ENCODE results near the gene PGGHG. TPM values are rescaled to one million over a fixed set of nuclear protein-coding genes. Genes with fewer than 3 reads are reported as not detected.
A peak's percentile ranks its signal among the peaks of the same experiment; 100 is the strongest.
"Not testable (repeated sequence)": the region's sequence is repeated elsewhere in the genome, so short reads cannot be mapped to it uniquely, and the experiment has no call there.

PGGHG gene
- total RNA-seq, 2 donors from 2014 or later = 17.0 to 24.9 TPM

GRCh38 chr11:256952-257737 lies 31.8 kb upstream of the PGGHG start:
- H3K4me3 Mint-ChIP-seq = no peak overlapping the region
- H3K4me1 Mint-ChIP-seq (ENCODE audit: low read depth in 2 of 2) = no peaks in the 10 kb centered on the region
- H3K27me3 Mint-ChIP-seq = no peaks in the 10 kb centered on the region
- H3K9me3 Mint-ChIP-seq = no peaks in the 10 kb centered on the region
- ATAC-seq (no peak), DNase-seq (ENCODE audit: low spot score) (no peak)
- no peak overlapping the region for H3K27ac Mint-ChIP-seq
- H3K36me3 Mint-ChIP-seq = no peaks in the 10 kb centered on the region

GRCh38 chr11:257766-258493 lies 31.0 kb upstream of the PGGHG start:
- ATAC-seq = no peak
- Mint-ChIP-seq H3K27me3 (no peaks in the 10 kb centered on the region), H3K9me3 (no peaks in the 10 kb centered on the region), H3K27ac (no peak overlapping the region), H3K4me3 (no peak overlapping the region), H3K36me3 (no peaks in the 10 kb centered on the region), H3K4me1 (ENCODE audit: low read depth in 2 of 2) (no peaks in the 10 kb centered on the region)
- no peak for DNase-seq (ENCODE audit: low spot score)

GRCh38 chr11:259413-259812 lies 29.5 kb upstream of the PGGHG start:
- Mint-ChIP-seq H3K4me3 (no peak overlapping the region), H3K27me3 (no peaks in the 10 kb centered on the region), H3K27ac (no peak overlapping the region), H3K4me1 (ENCODE audit: low read depth in 2 of 2) (no peaks in the 10 kb centered on the region), H3K9me3 (no peaks in the 10 kb centered on the region), H3K36me3 (no peaks in the 10 kb centered on the region)
- ATAC-seq (no peak), DNase-seq (ENCODE audit: low spot score) (no peak)

- no peak for ATAC-seq
- Mint-ChIP-seq H3K27ac (no peak overlapping the region), H3K9me3 (no peaks in the 10 kb centered on the region), H3K4me1 (ENCODE audit: low read depth in 2 of 2) (peaks cover 0 to under 1% of the 10 kb centered on the region in 2 donors), H3K36me3 (no peaks in the 10 kb centered on the region), H3K4me3 (no peak overlapping the region), H3K27me3 (no peaks in the 10 kb centered on the region)
- no peak for DNase-seq (ENCODE audit: low spot score)
These were observed 27.3 kb upstream of the PGGHG start for GRCh38 chr11:261624-262023.

- DNase-seq (ENCODE audit: low spot score) (no peak), ATAC-seq (no peak)
- no peaks in the 10 kb centered on the region for H3K9me3 Mint-ChIP-seq
- H3K27me3 Mint-ChIP-seq = no peaks in the 10 kb centered on the region
- H3K27ac Mint-ChIP-seq = peak overlapping the region; percentile 82 to 95
- peaks cover 26 to 32% of the 10 kb centered on the region in 2 donors for H3K4me1 Mint-ChIP-seq (ENCODE audit: low read depth in 2 of 2)
- no peaks in the 10 kb centered on the region for H3K36me3 Mint-ChIP-seq
- peak overlapping the region; percentile 49 for H3K4me3 Mint-ChIP-seq
These were observed 22.1 kb upstream of the PGGHG start for GRCh38 chr11:266676-267439.

GRCh38 chr11:267491-267994 lies 21.4 kb upstream of the PGGHG start:
- Mint-ChIP-seq H3K27me3 (no peaks in the 10 kb centered on the region), H3K36me3 (no peaks in the 10 kb centered on the region), H3K27ac (peak overlapping the region; percentile 82 to 95), H3K4me3 (peak overlapping the region; percentile 94), H3K4me1 (ENCODE audit: low read depth in 2 of 2) (peaks cover 26 to 33% of the 10 kb centered on the region in 2 donors), H3K9me3 (no peaks in the 10 kb centered on the region)
- DNase-seq (ENCODE audit: low spot score) (peak; percentile 73), ATAC-seq (peak; percentile 42 to 65)

- DNase-seq (ENCODE audit: low spot score) (peak; percentile 82), ATAC-seq (peak; percentile 72 to 77)
- H3K36me3 Mint-ChIP-seq, H3K27me3 Mint-ChIP-seq, H3K9me3 Mint-ChIP-seq: not testable (repeated sequence)
- peaks cover 26 to 33% of the 10 kb centered on the region in 2 donors for H3K4me1 Mint-ChIP-seq (ENCODE audit: low read depth in 2 of 2)
- peak overlapping the region; percentile 94 for H3K4me3 Mint-ChIP-seq
- H3K27ac Mint-ChIP-seq = peak overlapping the region; percentile 82 to 95
These were observed 20.2 kb upstream of the PGGHG start for GRCh38 chr11:268716-269145.

GRCh38 chr11:269146-269890 lies 19.6 kb upstream of the PGGHG start:
- Mint-ChIP-seq H3K9me3 (no peaks in the 10 kb centered on the region), H3K27ac (peak overlapping the region; percentile 82 to 95), H3K4me3 (peak overlapping the region; percentile 94), H3K27me3 (no peaks in the 10 kb centered on the region), H3K4me1 (ENCODE audit: low read depth in 2 of 2) (peaks cover 26 to 33% of the 10 kb centered on the region in 2 donors), H3K36me3 (no peaks in the 10 kb centered on the region)
- peak; percentile 70 to 85 for ATAC-seq
- peak; percentile 69 for DNase-seq (ENCODE audit: low spot score)

GRCh38 chr11:270451-271318 lies 18.2 kb upstream of the PGGHG start:
- Mint-ChIP-seq H3K9me3 (no peaks in the 10 kb centered on the region), H3K36me3 (no peaks in the 10 kb centered on the region), H3K4me3 (no peak overlapping the region), H3K4me1 (ENCODE audit: low read depth in 2 of 2) (peaks cover 26 to 33% of the 10 kb centered on the region in 2 donors), H3K27ac (peak overlapping the region; percentile 82 to 95), H3K27me3 (no peaks in the 10 kb centered on the region)
- ATAC-seq = no peak
- peak; percentile 56 for DNase-seq (ENCODE audit: low spot score)

- no peaks in the 10 kb centered on the region for H3K27me3 Mint-ChIP-seq
- no peaks in the 10 kb centered on the region for H3K36me3 Mint-ChIP-seq
- no peaks in the 10 kb centered on the region for H3K9me3 Mint-ChIP-seq
- ATAC-seq = no peak
- no peak overlapping the region for H3K27ac Mint-ChIP-seq
- peak; percentile 59 for DNase-seq (ENCODE audit: low spot score)
- H3K4me1 Mint-ChIP-seq (ENCODE audit: low read depth in 2 of 2) = peaks cover 26 to 33% of the 10 kb centered on the region in 2 donors
- H3K4me3 Mint-ChIP-seq = no peak overlapping the region
These were observed 17.6 kb upstream of the PGGHG start for GRCh38 chr11:271319-271715.

GRCh38 chr11:272195-272930 lies 16.6 kb upstream of the PGGHG start:
- no peaks in the 10 kb centered on the region for H3K27me3 Mint-ChIP-seq
- H3K27ac Mint-ChIP-seq = peak overlapping the region; percentile 15 to 32
- H3K36me3 Mint-ChIP-seq = no peaks in the 10 kb centered on the region
- ATAC-seq (no peak), DNase-seq (ENCODE audit: low spot score) (no peak)
- no peak overlapping the region for H3K4me3 Mint-ChIP-seq
- H3K9me3 Mint-ChIP-seq = no peaks in the 10 kb centered on the region
- peaks cover 25 to 29% of the 10 kb centered on the region in 2 donors for H3K4me1 Mint-ChIP-seq (ENCODE audit: low read depth in 2 of 2)

- Mint-ChIP-seq H3K27ac (no peak overlapping the region), H3K27me3 (no peaks in the 10 kb centered on the region), H3K4me3 (no peak overlapping the region), H3K4me1 (ENCODE audit: low read depth in 2 of 2) (peaks cover 24 to 31% of the 10 kb centered on the region in 2 donors), H3K36me3 (no peaks in the 10 kb centered on the region), H3K9me3 (no peaks in the 10 kb centered on the region)
- DNase-seq (ENCODE audit: low spot score) = no peak
- no peak for ATAC-seq
These were observed 16.1 kb upstream of the PGGHG start for GRCh38 chr11:272931-273198.

All from natural killer cell treated with Interleukin-12 subunit alpha and Interleukin-12 subunit beta and Interleukin-15 and Interleukin-18, amount 100 ng/mL, for 72 hours (primary cell).